Subcutaneous abdominal adipose tissue (tissue), 5 donors: Measurements from ENCODE around the gene CABP2.
"Not testable (repeated sequence)": the region's sequence is repeated elsewhere in the genome, so short reads cannot be mapped to it uniquely, and the experiment has no call there.

Experiments
- H3K27ac ChIP-seq: one replicate; pipeline ENCODE4 v1.7.0; 2013; ENCODE audit warnings: low read depth, mild to moderate bottlenecking, inconsistent platforms, low read length, moderate library complexity
- H3K27me3 ChIP-seq, 5 donors: one replicate each; pipeline ENCODE4 v1.7.0; 2013; ENCODE audit warnings: low read length in 5 of 5, inconsistent platforms in 1 of 5; ENCODE audit not compliant: control insufficient read depth in 5 of 5, insufficient read depth in 4 of 5
- H3K36me3 ChIP-seq, 5 donors: one replicate each; pipeline ENCODE4 v1.7.0; 2013; ENCODE audit warnings: low read length in 5 of 5; ENCODE audit not compliant: control insufficient read depth in 5 of 5, insufficient read depth in 5 of 5
- H3K4me1 ChIP-seq, 5 donors: one replicate each; pipeline ENCODE4 v1.7.0; 2013; ENCODE audit warnings: low read length in 5 of 5, mild to moderate bottlenecking in 3 of 5, moderate library complexity in 1 of 5; ENCODE audit not compliant: control insufficient read depth in 5 of 5, insufficient read depth in 5 of 5
- H3K4me3 ChIP-seq, 5 donors: one replicate each; pipeline ENCODE4 v1.7.0; 2013; ENCODE audit warnings: low read length in 5 of 5, low read depth in 1 of 5
- H3K9ac ChIP-seq, 5 donors: one replicate each; pipeline ENCODE4 v1.7.0; 2013; ENCODE audit warnings: low read length in 5 of 5, mild to moderate bottlenecking in 4 of 5, moderate library complexity in 3 of 5
- H3K9me3 ChIP-seq, 5 donors: one replicate each; pipeline ENCODE4 v1.7.0; 2013; ENCODE audit warnings: low read length in 5 of 5; ENCODE audit not compliant: control insufficient read depth in 5 of 5
- donor health status: healthy.
- donor health status: healthy.
- donor health status: healthy.
- donor health status: healthy.
- donor health status: healthy.

Gene CABP2

DNA sequence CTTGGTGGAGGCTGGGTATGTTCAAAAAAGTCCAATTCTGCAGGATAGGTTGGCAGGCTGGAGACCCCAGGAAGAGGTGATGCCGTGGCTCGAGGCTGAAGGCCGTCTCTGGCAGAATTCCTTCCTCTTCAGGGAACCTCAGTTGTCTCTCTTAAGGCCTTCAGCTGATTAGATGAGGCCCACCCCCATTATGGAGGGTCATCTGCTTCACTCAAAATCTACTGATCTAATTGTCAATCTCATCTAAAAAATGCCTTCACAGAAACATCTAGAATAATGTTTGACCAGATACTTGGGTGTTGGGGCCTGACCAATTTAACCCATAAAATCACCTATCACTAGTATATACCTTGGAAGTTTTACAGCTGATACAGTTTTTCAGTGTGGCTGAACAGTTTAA, 33.0 kb upstream of the CABP2 start:
- no peaks in the 10 kb centered on the region for H3K36me3 ChIP-seq
- H3K4me3 ChIP-seq = no peak overlapping the region
- H3K27me3 ChIP-seq = peaks cover 0 to 11% (median 4%) of the 10 kb centered on the region in 5 donors
- H3K9ac ChIP-seq = no peak overlapping the region
- H3K27ac ChIP-seq = no peak overlapping the region
- H3K9me3 ChIP-seq = no peaks in the 10 kb centered on the region
- H3K4me1 ChIP-seq = no peaks in the 10 kb centered on the region

DNA sequence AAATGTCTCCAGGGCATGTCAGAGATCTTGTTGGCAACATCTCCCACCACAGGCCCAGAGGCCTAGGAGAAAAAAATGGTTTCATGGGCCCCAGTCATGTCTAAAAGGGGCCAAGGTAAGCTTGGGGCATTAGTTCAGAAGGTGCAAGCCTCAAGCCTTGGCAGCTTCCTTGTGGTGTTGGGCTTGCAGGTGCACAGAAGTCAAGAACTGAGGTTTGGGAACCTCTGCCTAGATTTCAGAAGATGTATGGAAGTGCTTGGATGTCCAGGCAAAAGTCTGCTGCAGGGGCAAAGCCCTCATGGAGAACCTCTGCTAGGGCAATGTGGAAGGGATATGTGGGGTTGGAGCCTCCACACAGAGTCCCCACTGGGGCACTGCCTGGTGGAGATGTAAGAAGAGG, 28.5 kb upstream of the CABP2 start:
- H3K9me3 ChIP-seq, H3K36me3 ChIP-seq, H3K4me1 ChIP-seq, H3K27ac ChIP-seq, H3K4me3 ChIP-seq, H3K27me3 ChIP-seq, H3K9ac ChIP-seq: not testable (repeated sequence)

DNA sequence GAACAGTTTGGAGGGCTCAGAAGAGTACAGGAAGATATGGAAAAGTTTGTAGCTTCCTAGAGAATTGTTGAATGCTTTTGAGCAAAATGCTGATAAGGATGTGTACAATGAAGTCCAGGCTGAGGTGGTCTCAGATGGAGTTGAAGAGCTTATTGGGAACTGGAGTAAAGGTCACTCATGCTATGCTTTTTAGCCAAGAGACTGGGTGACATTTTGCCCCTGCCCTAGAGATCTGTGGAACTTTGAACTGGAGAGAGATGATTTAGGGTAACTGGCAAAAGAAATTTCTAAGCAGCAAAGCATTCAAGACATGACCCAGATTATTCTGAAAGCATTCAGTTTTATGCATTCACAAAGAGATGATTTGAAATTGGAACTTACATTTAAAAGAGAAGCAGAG, 27.9 kb upstream of the CABP2 start:
- Histone ChIP-seq H3K9ac (no peak overlapping the region), H3K27me3 (peaks cover 0 to 3% (median 0%) of the 10 kb centered on the region in 5 donors), H3K4me1 (no peaks in the 10 kb centered on the region), H3K27ac (no peak overlapping the region), H3K9me3 (no peaks in the 10 kb centered on the region), H3K36me3 (no peaks in the 10 kb centered on the region), H3K4me3 (no peak overlapping the region)

DNA sequence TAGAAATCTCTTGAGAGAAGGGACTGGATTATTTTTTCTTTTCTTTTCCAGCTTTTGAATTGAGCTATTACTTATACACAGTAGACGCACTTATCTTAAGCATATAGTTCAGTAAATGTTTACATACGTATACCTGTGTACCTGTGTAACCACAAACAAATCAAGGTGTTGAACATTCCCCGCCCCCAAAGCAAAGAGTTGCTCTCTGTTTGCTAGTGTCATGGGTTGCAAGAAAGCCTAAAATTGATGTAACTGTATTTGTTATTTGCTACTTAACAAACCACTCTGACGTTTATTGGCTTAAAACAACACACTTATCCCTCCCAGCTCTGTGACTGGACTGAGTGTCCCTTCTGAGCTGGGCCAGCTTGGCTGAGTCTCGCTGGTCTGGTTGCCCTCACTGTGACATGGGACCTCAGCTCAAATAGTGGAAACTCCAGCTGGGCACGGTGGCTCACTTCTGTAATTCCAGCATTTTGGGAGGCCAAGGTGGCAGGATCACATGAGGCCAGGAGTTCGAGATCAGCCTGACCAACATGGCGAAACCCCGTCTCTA, 25.4 kb upstream of the CABP2 start:
- Histone ChIP-seq H3K4me1 (peaks cover 0 to 11% (median 9%) of the 10 kb centered on the region in 5 donors), H3K9ac (no peak overlapping the region), H3K36me3 (no peaks in the 10 kb centered on the region), H3K4me3 (no peak overlapping the region), H3K9me3 (no peaks in the 10 kb centered on the region), H3K27me3 (peaks cover 0 to 3% (median 0%) of the 10 kb centered on the region in 5 donors), H3K27ac (no peak overlapping the region)

DNA sequence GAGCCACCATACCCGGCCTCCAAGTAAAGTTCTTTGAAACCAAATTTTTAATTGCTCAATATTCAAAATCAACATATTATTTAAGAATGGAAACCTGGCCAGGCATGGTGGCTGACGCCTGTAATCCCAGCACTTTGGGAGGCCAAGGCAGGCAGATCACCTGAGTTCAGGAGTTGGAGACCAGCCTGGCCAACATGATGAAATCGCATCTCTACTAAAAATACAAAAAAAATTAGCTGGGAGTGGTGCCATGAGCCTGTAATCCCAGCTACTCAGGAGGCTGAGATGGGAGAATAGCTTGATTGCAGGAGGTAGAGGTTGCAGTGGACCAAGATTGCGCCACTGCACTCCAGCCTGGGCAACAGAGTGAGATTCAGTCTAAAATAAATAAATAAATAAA, 24.9 kb upstream of the CABP2 start:
- H3K9me3 ChIP-seq, H3K9ac ChIP-seq, H3K36me3 ChIP-seq, H3K27me3 ChIP-seq, H3K27ac ChIP-seq, H3K4me3 ChIP-seq: not testable (repeated sequence)
- peaks cover 0 to 11% (median 9%) of the 10 kb centered on the region in 5 donors for H3K4me1 ChIP-seq

- no peaks in the 10 kb centered on the region for H3K9me3 ChIP-seq
- no peak overlapping the region for H3K27ac ChIP-seq
- H3K27me3 ChIP-seq = peaks cover 0 to 3% (median 0%) of the 10 kb centered on the region in 5 donors
- no peaks in the 10 kb centered on the region for H3K36me3 ChIP-seq
- H3K9ac ChIP-seq = no peak overlapping the region
- peaks cover 0 to 11% (median 9%) of the 10 kb centered on the region in 5 donors for H3K4me1 ChIP-seq
- H3K4me3 ChIP-seq = peak overlapping the region in 1 of 5 donors; percentile 29
These were observed 22.0 kb upstream of the CABP2 start for GRCh38 chr11:67545280-67545679.

DNA sequence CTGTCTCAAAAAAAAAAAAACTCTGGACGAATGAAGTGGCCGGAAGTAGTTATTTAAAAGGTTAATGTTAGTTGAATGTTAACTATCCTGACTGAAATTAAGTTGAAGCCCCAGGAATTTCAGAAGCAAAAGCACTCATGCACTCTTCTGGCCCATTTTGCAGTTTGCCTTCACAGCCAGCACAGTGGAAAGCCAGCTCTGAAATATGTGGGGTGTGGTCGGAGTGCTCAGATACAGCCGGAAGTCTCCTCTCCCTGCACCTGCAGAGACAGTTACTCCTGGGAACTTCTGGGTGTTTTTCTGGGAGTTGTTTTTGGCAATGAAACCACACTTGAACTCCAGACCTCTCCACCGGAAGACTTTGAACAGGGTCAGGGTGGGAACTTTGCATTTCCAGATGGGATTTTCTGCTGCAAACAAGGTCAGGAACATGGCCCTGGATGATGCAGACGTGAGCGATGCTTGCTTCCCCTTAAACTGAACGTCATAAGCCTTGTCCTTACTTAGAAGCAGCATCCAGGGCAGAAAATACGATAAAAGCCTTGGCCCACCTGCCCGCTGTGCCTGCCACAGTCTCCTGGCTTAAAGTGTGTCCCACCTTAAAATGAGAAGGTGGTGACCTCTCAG, 21.5 kb upstream of the CABP2 start:
- peaks cover 0 to 3% (median 0%) of the 10 kb centered on the region in 5 donors for H3K27me3 ChIP-seq
- H3K27ac ChIP-seq = no peak overlapping the region
- no peaks in the 10 kb centered on the region for H3K36me3 ChIP-seq
- no peak overlapping the region for H3K9ac ChIP-seq
- H3K4me3 ChIP-seq = no peak overlapping the region
- H3K9me3 ChIP-seq = no peaks in the 10 kb centered on the region
- peaks cover 0 to 11% (median 9%) of the 10 kb centered on the region in 5 donors for H3K4me1 ChIP-seq

GRCh38 chr11:67543585-67543984, 20.3 kb upstream of the CABP2 start:
- Histone ChIP-seq H3K27me3 (peaks cover 0 to 3% (median 0%) of the 10 kb centered on the region in 5 donors), H3K27ac (no peak overlapping the region), H3K4me3 (no peak overlapping the region), H3K4me1 (peaks cover 0 to 11% (median 9%) of the 10 kb centered on the region in 5 donors), H3K9me3 (no peaks in the 10 kb centered on the region), H3K36me3 (no peaks in the 10 kb centered on the region), H3K9ac (no peak overlapping the region)

DNA sequence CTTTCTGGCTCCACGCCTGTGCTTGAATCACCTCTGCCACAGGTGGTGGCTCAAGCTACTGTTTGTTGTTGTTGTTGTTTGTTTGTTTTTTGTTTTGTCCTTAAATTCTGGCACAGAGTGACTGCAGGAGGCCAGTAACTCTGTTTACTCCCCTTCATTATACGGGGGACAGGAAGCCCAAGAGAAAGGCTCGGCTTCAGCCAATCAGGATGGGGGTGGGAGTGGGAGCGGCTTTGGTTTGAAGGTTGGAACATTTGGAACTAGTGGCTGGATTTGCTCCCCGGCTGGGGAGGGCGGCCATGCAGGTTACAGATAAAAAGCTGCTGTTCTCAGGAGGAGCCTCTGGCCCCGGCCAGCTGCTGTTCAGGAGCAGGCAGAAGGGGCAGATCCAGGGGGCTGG, 19.7 kb upstream of the CABP2 start:
- Histone ChIP-seq H3K9ac (no peak overlapping the region), H3K27ac (no peak overlapping the region), H3K36me3 (no peaks in the 10 kb centered on the region), H3K27me3 (peaks cover 0 to 3% (median 0%) of the 10 kb centered on the region in 5 donors), H3K9me3 (no peaks in the 10 kb centered on the region), H3K4me1 (peaks cover 0 to 13% (median 9%) of the 10 kb centered on the region in 5 donors), H3K4me3 (no peak overlapping the region)

GRCh38 chr11:67542169-67542568, 18.9 kb upstream of the CABP2 start:
- no peak overlapping the region for H3K4me3 ChIP-seq
- no peaks in the 10 kb centered on the region for H3K9me3 ChIP-seq
- H3K4me1 ChIP-seq = peaks cover 0 to 13% (median 9%) of the 10 kb centered on the region in 5 donors
- H3K27ac ChIP-seq = no peak overlapping the region
- peaks cover 0 to 3% (median 0%) of the 10 kb centered on the region in 5 donors for H3K27me3 ChIP-seq
- H3K36me3 ChIP-seq = no peaks in the 10 kb centered on the region
- H3K9ac ChIP-seq = no peak overlapping the region
